GM19455 (cell line): ENCODE data around the gene C16orf86.
"Not testable (repeated sequence)": the region's sequence is repeated elsewhere in the genome, so short reads cannot be mapped to it uniquely, and the experiment has no call there.

ENCODE experiments used
- ATAC-seq: cut with Tn5 transposase; IDR thresholded peaks from one replicate; pipeline ENCODE4 v1.9.1; 2021; ENCODE audit not compliant: unreplicated experiment

The C16orf86 gene

DNA sequence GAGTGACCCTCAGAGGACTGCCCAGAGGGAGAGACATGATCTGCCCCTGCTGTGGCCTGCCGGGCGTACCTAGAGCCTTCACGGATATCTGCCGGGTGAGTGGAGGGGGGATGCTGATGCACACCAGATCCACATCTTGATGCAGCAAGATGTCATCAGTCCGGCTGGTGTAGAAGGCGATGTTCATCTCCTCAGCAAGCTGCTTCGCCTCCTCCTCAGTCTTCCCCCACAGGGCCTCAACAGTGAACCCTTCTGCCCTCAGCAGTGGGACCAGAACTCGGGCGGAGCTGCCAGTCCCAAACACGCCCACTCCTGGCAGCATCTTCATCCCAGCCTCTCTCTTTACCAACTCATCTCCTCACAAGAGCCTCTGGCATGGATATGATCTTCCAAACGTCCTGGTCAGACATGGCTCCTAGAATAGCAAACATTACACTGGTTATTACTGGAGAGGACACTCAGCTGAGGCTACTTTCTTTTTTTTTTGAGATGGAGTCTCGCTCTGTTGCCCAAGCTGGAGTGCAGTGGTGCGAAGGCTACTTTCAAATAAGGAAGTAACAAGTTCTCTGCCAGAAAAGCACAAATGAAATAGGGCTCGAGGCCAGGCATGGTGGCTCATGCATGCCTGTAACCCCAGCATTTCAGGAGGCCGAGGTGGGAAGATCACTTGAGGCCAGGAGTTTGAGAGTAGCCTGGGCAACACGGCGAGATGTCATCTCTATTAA, 18.9 kb downstream of the C16orf86 start:
- no peak for ATAC-seq

DNA sequence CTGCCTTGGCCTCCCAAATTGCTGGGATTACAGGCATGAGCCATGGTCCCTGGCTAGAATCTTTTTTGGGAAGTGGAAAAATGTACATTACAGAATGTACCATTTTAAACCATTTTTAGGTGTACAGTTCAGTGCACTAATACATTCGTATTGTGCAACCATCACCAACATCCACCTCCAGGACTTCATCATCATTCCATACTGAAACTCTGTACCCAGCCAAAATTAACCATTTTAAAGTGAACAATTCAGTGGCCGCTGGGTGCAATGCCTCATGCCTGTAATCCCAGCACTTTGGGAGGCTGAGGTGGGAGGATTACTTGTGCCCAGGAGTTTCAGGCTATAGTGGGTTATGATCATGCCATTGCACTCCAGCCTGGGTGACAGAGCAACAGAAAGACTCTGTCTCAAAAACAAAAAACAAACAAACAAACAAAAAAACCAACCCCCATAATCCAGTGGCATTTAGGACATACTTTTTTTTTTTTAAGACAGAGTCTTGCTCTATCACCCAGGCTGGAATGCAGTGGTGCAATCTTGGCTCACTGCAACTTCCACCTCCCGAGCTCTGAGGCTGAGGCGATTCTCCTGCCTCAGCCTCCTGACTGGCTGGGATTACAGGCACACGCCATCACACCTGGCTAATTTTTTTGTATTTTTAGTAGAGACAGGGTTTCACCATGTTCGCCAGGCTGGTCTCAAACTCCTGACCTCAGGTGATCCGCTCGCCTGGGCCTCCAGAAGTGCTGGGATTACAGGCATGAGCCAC, 27.1 kb downstream of the C16orf86 start:
- not testable (repeated sequence) for ATAC-seq

DNA sequence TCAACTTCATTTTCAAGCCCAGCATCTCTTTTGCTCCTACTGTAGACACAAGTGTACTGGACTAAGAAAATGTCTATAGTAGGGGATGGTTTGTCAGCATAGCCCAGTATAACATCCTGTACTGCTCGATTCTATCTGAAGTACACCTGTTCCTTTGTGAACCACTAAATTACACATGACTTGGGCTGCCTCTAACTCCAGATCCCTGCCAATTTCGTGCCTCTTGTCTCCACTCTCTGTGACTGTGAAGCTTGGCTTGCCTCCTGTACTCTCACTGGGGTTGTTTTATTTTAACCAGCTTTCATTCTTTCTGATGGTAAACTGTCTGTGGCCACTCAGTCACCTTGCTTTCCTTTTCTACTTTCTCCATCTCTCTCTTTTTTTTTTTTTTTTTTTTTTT, 28.0 kb downstream of the C16orf86 start:
- ATAC-seq: no peak

DNA sequence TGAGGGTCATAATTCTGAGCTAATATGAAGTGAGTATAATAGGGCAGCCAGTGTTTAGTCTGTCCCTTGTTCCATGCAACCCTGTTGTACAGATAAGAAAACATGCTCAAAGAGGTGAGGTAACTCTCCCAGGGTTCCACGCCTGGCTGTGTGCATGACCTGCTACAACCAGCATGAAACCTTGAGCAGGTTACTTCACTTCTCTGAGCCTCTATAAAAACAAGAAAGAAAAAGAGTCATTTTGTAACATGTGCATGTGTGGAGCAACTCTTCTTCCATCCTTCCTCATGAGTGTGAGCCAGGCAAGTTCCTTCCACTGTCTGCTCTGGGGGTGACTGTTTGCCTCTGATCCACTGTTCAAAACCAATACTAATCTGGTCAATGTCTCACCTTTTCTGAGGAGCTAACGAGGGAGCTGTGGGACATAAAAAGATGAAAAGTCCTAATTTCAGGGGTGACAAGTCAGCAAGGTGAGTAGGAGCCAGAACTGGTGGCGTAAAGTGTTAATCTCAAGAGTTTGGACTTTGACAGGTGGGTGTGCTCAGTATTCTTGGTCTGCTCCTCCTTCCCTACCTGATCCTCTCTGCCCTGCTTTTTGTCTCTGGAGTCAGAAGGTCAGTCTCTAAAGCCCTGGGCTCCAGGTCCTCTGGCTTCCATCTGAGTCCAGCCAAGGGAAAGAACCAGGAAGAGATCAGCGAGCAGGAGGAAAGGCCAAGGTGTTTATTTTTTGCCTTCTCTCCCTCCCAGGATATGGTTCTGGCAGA, 31.0 kb downstream of the C16orf86 start:
- ATAC-seq: no peak

DNA sequence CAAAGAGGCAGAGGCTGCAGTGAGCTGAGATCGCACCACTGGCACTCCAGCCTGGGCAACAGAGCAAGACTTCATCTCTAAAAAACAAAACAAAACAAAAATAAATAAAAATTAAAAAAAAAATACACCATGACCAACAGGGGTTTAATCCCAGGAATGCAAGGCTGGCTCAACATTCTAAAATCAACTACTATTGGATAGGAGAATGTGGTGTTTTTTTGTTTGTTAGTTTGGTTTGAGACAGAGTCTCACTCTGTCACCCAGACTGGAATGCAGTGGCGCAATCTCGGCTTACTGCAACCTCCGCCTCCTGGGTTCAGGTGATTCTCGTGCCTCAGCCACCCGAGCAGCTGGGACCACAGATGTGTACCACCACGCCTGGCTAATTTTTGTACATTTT, 32.7 kb downstream of the C16orf86 start:
- no peak for ATAC-seq

DNA sequence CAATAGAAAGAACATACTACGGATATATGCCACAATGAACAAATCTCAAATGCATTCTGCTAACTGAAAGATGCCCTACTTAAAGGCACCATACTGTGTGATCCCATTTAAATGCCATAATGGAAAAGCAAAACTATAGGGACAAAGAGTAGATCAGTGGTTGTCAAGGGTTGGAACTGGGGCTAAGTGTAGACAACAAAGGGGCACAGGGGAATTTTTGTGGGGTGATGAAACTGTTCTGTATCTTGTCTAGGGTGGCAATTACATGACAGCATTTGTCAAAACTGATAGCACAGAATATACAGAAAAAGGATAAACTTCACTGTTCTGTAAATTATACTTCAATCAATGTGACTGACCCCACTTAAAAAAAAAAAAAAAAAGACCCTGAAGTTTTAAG, 34.8 kb downstream of the C16orf86 start:
- no peak for ATAC-seq

DNA sequence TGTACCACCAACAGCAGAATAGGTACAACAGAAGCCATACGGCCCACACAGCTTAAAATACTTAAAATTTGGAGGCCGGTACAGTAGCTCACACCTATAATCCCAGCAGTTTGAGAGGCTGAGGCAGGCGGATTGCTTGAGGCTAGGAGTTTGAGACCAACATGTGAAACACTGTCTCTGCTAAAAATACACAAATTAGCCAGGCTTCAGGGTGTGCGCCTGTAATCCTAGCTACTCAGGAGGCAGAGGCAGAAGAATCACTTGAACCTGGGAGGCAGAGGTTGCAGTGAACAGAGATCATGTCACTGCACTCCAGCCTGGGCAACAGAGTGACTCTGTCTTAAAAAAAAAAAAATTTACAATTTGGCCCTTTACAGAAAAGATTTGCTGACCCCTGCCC, 35.5 kb downstream of the C16orf86 start:
- no peak for ATAC-seq

DNA sequence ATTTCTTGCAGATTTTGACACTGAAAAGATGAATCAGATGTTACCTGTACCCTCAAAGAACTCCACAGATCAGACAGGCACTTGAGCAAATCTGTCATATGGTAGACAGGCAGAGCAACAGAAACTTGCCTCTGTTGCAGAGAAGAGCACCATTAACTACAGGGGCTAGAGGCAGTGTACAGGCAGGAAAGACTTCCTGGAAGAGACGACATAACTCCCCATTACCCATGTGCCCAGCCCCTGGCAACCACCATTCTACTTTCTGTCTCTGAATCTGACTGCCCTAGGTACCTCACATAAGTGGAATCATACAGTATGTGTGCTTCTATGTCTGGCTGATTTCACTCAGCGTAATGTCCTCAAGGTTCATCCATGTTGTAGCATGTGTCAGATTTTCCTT, 37.0 kb downstream of the C16orf86 start:
- ATAC-seq: no peak

DNA sequence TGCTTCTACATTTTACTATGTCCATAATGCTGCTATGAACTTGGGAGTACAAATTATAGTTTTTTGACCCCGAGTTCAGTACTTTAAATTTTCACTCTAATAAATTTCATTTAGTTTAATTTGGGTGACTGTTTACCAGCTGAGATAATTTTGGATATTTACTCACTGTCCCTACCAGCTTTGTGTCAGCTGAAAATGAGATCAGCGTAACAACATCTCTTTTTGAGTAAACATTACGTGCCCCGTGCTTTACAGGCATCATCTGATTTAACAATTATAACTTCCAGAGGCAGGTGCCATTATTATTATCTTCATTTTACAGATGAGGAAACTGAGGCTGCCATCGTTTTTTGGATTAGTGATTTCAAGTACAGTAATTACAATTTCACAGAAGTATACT, 37.5 kb downstream of the C16orf86 start:
- ATAC-seq: no peak

DNA sequence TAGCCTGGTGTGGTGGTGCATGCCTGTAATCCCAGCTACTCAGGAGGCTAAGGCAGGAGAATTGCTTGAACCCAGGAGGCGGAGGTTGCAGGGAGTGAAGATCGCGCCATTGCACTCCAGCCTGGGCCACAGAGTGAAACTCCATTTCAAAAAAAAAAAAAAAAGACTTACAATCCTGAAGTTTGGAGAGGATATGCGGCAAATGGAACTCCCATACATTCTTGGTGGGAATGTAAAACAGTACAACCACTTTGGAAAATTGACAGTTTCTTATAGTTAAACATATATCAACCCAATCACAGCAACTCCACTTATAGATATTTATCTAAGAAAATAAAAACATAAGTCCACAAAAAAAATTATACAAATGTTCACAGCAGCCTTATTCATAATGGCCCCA, 40.6 kb downstream of the C16orf86 start:
- ATAC-seq: no peak

DNA sequence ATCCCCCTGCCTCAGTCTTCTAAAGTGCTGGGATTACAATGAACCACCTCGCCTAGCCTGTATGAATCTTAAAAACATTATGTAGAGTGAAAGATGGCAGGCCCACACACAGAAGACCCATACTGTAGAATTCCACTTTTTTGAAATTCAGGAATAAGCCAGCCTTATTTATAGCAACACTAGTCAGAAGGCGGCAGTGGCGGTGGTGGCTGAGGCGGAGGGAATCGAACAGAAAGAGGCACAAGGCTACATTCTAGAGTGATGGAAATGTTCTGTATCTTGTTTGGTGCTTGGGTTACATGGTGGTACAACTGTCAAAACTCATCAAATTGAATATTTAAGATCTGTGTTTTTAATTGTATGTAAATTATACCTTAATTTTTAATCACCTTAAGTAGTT, 41.2 kb downstream of the C16orf86 start:
- no peak for ATAC-seq

DNA sequence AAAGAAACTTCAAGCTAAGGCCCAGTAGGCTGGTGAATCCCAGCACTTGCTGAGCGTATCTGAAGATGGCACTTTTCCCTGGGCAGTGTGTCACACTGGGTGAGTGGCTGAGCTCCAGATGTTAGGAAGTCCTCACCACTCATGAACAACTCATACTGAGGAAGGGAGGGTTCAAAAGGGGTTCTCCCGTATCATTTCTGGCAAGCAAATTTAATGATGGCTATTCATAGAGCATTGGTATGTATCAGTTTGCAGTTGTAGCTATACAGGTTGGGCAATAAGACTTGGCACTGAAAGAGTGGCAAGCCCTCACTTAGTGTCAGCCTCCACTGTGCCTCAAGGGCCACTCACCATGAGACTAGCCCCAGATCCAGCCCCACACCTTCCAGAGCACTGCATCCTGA, 41.8 kb downstream of the C16orf86 start:
- ATAC-seq: no peak

DNA sequence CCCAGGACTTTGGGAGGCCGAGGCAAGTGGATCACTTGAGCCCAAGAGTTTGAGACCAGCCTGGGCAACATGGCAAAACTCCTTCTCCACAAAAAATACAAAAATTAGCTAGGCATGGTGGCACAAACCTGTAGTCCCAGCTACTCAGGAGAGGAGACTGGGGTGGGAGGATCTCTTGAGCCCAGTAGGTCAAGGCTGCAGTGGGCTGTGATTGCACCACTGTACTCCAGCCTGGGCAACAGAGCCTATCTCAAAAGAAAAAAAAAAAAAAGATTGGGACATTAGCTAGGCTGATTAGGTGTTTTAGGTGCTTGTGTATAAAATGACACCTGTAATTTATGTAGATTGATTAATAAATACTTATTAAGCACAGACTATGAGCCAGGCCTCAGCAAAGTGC, 42.4 kb downstream of the C16orf86 start:
- ATAC-seq: no peak

DNA sequence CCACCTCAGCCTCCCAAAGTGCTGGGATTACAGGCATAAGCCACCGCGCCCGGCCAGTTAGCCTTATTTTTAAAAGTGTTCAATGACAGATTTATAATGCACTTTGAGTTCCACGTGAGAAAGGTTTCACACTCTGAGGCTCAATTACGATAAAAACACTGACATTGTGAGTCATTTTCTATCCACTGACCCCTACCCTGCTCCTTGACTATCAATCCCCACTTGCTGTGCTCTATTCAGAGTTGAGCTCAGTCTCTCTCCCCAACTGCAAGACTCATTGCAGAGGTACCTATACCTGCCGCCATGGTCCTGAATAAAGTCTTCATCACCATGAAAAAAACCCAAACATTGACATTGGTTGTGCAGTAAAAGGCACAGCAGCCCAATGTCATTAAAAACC, 44.0 kb downstream of the C16orf86 start:
- no peak for ATAC-seq

DNA sequence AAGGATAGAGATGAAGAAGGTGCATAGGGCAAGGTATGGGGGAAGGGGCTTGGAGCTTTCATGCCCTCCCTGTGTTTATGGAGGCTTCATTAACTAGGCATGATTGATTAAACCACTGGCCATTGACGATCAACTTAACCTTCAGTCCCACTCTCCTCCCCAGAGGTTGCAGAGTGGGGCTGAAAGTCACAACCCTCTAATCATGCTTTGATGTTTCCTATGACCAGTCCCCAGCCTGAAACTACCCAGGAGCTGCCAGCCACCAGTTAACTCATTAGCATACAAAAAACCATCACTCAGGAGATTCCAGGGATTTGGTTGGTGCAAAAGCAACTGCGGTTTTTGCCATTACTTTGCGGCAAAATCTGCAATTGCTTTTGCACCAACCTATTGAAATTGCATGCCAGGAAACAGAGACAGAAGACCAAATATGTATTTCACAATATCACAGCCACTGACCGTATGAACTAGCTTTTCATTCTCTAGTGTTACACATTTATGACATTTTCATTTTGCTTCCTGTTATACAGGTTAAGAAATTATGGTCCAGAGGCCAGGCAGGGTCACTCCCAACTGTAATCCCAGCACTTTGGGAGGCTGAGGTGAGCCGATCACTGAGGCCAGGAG, 47.1 kb downstream of the C16orf86 start:
- ATAC-seq: no peak

DNA sequence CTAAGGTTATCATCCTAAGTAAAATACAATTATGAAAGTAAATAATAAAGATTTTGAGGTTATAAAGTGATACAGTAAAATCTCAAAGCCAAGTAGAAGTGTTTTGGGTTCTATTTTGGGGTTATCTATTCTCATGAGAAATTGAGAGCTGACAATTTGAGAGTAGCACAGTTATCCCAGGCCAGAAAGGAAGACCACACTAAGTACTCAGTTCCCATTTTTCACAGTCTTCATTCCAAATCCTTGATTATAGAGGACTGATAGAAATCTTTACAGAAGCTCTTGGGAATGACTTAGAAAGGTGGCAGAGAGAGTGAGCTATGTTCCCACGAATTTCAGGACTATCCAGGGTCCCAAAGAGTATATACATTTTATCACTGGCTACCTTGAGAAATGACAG, 47.9 kb downstream of the C16orf86 start:
- ATAC-seq: no peak

DNA sequence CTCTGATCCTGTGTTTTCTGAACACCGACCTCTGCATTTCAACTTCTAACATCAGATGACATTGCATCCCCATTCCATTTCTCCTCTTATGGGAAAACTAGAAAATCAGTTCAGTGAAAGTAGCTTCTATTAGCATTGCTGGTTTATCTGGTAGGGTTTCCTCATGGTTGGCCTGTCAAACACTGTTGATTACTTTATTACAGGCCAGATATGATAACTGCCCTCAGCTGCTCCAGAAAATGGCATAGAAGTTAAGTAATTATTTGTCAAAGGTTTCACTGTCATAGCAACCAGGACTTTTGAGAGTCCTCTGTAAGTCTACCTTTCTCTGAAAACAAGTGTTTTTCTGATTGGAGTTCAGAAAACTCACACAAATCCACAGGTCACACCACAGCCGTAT, 49.5 kb downstream of the C16orf86 start:
- ATAC-seq: no peak
